AG08395 (cell line): ENCODE results near the gene TUBGCP3.
A peak's percentile ranks its signal among the peaks of the same experiment; 100 is the strongest.
"Not testable (repeated sequence)": the region's sequence is repeated elsewhere in the genome, so short reads cannot be mapped to it uniquely, and the experiment has no call there.

ENCODE experiments used
- DNase-seq: peaks from one replicate; pipeline ENCODE4 v3.0.0; 2012; ENCODE audit warnings: mixed read lengths, low spot score

The TUBGCP3 gene

GRCh38 chr13:112587764-112588489 is at the start of gene TUBGCP3:
Gene TUBGCP3, minus strand, starts transcription at chr13:112588153. Its CDS starts 173 bp downstream, at chr13:112587980.
- DNase-seq, result peak; percentile 94

- DNase-seq, result no peak
Observed at GRCh38 chr13:112637017-112637801, 49.3 kb upstream of the TUBGCP3 start.

GRCh38 chr13:112636401-112636975 is 48.5 kb upstream of the TUBGCP3 start:
- DNase-seq, result no peak

GRCh38 chr13:112635323-112635722 is 47.4 kb upstream of the TUBGCP3 start:
- no peak for DNase-seq

GRCh38 chr13:112634102-112634501 is 46.1 kb upstream of the TUBGCP3 start:
- no peak for DNase-seq

- not testable (repeated sequence) for DNase-seq
Observed at GRCh38 chr13:112630226-112630625, 42.3 kb upstream of the TUBGCP3 start.

- DNase-seq, result no peak
Observed at GRCh38 chr13:112629161-112629560, 41.2 kb upstream of the TUBGCP3 start.

GRCh38 chr13:112627613-112628012 is 39.7 kb upstream of the TUBGCP3 start:
- not testable (repeated sequence) for DNase-seq

- DNase-seq, result no peak
Observed at GRCh38 chr13:112627161-112627560, 39.2 kb upstream of the TUBGCP3 start.

GRCh38 chr13:112626761-112627160 is 38.8 kb upstream of the TUBGCP3 start:
- no peak for DNase-seq

- no peak for DNase-seq
Observed at GRCh38 chr13:112626124-112626523, 38.2 kb upstream of the TUBGCP3 start.

- no peak for DNase-seq
Observed at GRCh38 chr13:112625698-112626097, 37.7 kb upstream of the TUBGCP3 start.

GRCh38 chr13:112624602-112625430 is 36.9 kb upstream of the TUBGCP3 start:
- DNase-seq, result no peak

GRCh38 chr13:112624040-112624439 is 36.1 kb upstream of the TUBGCP3 start:
- no peak for DNase-seq

GRCh38 chr13:112623051-112623711 is 35.2 kb upstream of the TUBGCP3 start:
- no peak for DNase-seq

- no peak for DNase-seq
Observed at GRCh38 chr13:112622375-112622774, 34.4 kb upstream of the TUBGCP3 start.

GRCh38 chr13:112619730-112620631 is 32.0 kb upstream of the TUBGCP3 start:
- no peak for DNase-seq

GRCh38 chr13:112618501-112618900 is 30.5 kb upstream of the TUBGCP3 start:
- DNase-seq, result no peak

GRCh38 chr13:112617754-112618375 is 29.9 kb upstream of the TUBGCP3 start:
- DNase-seq, result no peak
